ENCODE results near the gene TTC14.

GRCh38 chr3:180656406-180656805, 54.4 kb downstream of the TTC14 start:
- TF ChIP-seq, protein P1, sequence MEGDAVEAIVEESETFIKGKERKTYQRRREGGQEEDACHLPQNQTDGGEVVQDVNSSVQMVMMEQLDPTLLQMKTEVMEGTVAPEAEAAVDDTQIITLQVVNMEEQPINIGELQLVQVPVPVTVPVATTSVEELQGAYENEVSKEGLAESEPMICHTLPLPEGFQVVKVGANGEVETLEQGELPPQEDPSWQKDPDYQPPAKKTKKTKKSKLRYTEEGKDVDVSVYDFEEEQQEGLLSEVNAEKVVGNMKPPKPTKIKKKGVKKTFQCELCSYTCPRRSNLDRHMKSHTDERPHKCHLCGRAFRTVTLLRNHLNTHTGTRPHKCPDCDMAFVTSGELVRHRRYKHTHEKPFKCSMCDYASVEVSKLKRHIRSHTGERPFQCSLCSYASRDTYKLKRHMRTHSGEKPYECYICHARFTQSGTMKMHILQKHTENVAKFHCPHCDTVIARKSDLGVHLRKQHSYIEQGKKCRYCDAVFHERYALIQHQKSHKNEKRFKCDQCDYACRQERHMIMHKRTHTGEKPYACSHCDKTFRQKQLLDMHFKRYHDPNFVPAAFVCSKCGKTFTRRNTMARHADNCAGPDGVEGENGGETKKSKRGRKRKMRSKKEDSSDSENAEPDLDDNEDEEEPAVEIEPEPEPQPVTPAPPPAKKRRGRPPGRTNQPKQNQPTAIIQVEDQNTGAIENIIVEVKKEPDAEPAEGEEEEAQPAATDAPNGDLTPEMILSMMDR (IDR thresholded peaks at IDR 0.05), result no peak
- TF ChIP-seq POLR2A (IDR thresholded peaks at IDR 0.05), result no peak
